ENCODE data around the gene ZC3H12D.

GRCh38 chr6:149414821-149415220 is 70.0 kb downstream of the ZC3H12D start:
- TF ChIP-seq SMC3 (IDR thresholded peaks at IDR 0.05; ENCODE audit: low read depth, low read length), result no peak
- no peak for TF ChIP-seq RAD21 (IDR thresholded peaks at IDR 0.05; ENCODE audit: low read length)
- no peak for TF ChIP-seq TCF12 (IDR thresholded peaks at IDR 0.05)
- TF ChIP-seq EZH2phosphoT487 (IDR thresholded peaks at IDR 0.05; ENCODE audit: borderline replicate concordance, low read depth), result no peak
- no peak for TF ChIP-seq CTCF (IDR thresholded peaks at IDR 0.05)
- no peak for TF ChIP-seq GATA2 (CRISPR knock-in tag; IDR thresholded peaks at IDR 0.05)
- TF ChIP-seq REST (IDR thresholded peaks at IDR 0.05; ENCODE audit: low read depth, low read length), result no peak
- TF ChIP-seq CHD2 (IDR thresholded peaks at IDR 0.05; ENCODE audit: low read length, partially characterized antibody), result no peak
